Neutrophil (primary cell): ENCODE results near the gene CLEC20A.
"Not testable (repeated sequence)": the region's sequence is repeated elsewhere in the genome, so short reads cannot be mapped to it uniquely, and the experiment has no call there.

Experiments used
- H3K27ac ChIP-seq: fragments of 200-600 bp; sonication (generic); 2 replicates; pipeline ENCODE4 v1.5.1; 2016; ENCODE audit warnings: mild to moderate bottlenecking, moderate library complexity
- H3K27me3 ChIP-seq: fragments of 200-600 bp; sonication (generic); 2 replicates; pipeline ENCODE4 v1.6.0; 2016; ENCODE audit warnings: mild to moderate bottlenecking
- H3K36me3 ChIP-seq: fragments of 200-600 bp; sonication (generic); 2 replicates; pipeline ENCODE4 v1.5.1; 2017
- H3K4me1 ChIP-seq, 2 experiments: fragments of 200-600 bp in 1 of 2; sonication (generic) in 1 of 2; 1 replicate in 1 of 2; 2 replicates in 1 of 2; pipeline versions ENCODE4 v1.5.1 to v1.6.1; 2013 to 2016; ENCODE audit warnings: low read depth in 1 of 2, low read length in 1 of 2, mild to moderate bottlenecking in 1 of 2, moderate library complexity in 1 of 2; ENCODE audit not compliant: control insufficient read depth in 1 of 2, insufficient read depth in 1 of 2
- H3K4me3 ChIP-seq, 2 experiments: fragments of 200-600 bp in 1 of 2; sonication (generic) in 1 of 2; 1 replicate in 1 of 2; 2 replicates in 1 of 2; pipeline ENCODE4 v1.5.1; 2013 to 2016; ENCODE audit warnings: low read depth in 1 of 2, low read length in 1 of 2, mild to moderate bottlenecking in 1 of 2, moderate library complexity in 1 of 2
- H3K9me3 ChIP-seq: fragments of 200-600 bp; sonication (generic); 2 replicates; pipeline ENCODE4 v1.5.1; 2016
- CTCF ChIP-seq: fragments of 200-600 bp; sonication (generic); IDR thresholded peaks from 2 replicates; pipeline ENCODE4 v1.5.1; 2016; ENCODE audit warnings: antibody characterized with exemption

Gene CLEC20A

GRCh38 chr1:178506669-178507068 is 9.9 kb upstream of the CLEC20A start:
- H3K27ac ChIP-seq: no peak overlapping the region
- no peaks in the 10 kb centered on the region for H3K36me3 ChIP-seq
- H3K4me3 ChIP-seq: no peak overlapping the region
- no peaks in the 10 kb centered on the region for H3K9me3 ChIP-seq
- TF ChIP-seq CTCF: no peak
- no peaks in the 10 kb centered on the region for H3K4me1 ChIP-seq
- H3K27me3 ChIP-seq: no peaks in the 10 kb centered on the region

GRCh38 chr1:178506177-178506576 is 9.4 kb upstream of the CLEC20A start:
- no peak for TF ChIP-seq CTCF
- H3K9me3 ChIP-seq: no peaks in the 10 kb centered on the region
- H3K4me3 ChIP-seq: no peak overlapping the region
- H3K27me3 ChIP-seq: no peaks in the 10 kb centered on the region
- no peaks in the 10 kb centered on the region for H3K4me1 ChIP-seq
- H3K36me3 ChIP-seq: no peaks in the 10 kb centered on the region
- H3K27ac ChIP-seq: no peak overlapping the region

GRCh38 chr1:178504286-178504685 is 7.5 kb upstream of the CLEC20A start:
- H3K27ac ChIP-seq: no peak overlapping the region
- H3K4me3 ChIP-seq: no peak overlapping the region
- TF ChIP-seq CTCF: no peak
- H3K27me3 ChIP-seq: no peaks in the 10 kb centered on the region
- no peaks in the 10 kb centered on the region for H3K4me1 ChIP-seq
- H3K9me3 ChIP-seq: no peaks in the 10 kb centered on the region
- H3K36me3 ChIP-seq: no peaks in the 10 kb centered on the region

GRCh38 chr1:178503849-178504248 is 7.1 kb upstream of the CLEC20A start:
- Histone ChIP-seq H3K27me3 (no peaks in the 10 kb centered on the region), H3K27ac (no peak overlapping the region), H3K4me3 (no peak overlapping the region), H3K9me3 (no peaks in the 10 kb centered on the region), H3K4me1 (no peaks in the 10 kb centered on the region), H3K36me3 (no peaks in the 10 kb centered on the region)
- TF ChIP-seq CTCF: no peak

GRCh38 chr1:178503316-178503715 is 6.6 kb upstream of the CLEC20A start:
- H3K27ac ChIP-seq, H3K4me1 ChIP-seq, H3K36me3 ChIP-seq, H3K4me3 ChIP-seq, H3K27me3 ChIP-seq, H3K9me3 ChIP-seq: not testable (repeated sequence)

- TF ChIP-seq CTCF: no peak
Measured at GRCh38 chr1:178502856-178503255, 6.1 kb upstream of the CLEC20A start.

More at GRCh38 chr1:178502856-178503255, 6.1 kb upstream of the CLEC20A start:
- Histone ChIP-seq H3K4me3 (no peak overlapping the region), H3K36me3 (no peaks in the 10 kb centered on the region), H3K4me1 (no peaks in the 10 kb centered on the region), H3K27me3 (no peaks in the 10 kb centered on the region), H3K27ac (no peak overlapping the region), H3K9me3 (no peaks in the 10 kb centered on the region)
